ENCODE results near the gene CCDC154.
"Not testable (repeated sequence)": the region's sequence is repeated elsewhere in the genome, so short reads cannot be mapped to it uniquely, and the experiment has no call there.

Gene CCDC154

DNA sequence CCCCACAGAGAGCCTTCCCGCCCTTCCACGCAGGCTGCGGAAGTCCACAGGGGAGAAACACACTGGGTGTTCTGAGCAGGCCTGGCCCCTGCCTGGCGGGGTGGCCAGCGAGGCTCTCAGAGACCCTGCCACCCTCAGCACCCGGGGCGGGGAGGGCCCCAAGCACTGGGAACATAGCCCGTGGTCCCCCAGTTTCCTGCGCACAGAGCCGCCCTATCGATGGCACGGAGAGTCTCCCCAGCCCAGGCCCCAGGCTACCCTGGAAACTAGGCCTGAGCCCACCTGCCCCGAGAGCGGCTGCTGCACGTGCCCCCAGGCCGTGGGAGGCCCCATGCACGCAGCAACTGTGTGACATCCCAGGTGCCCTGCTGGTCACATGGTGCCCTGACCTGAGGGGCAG is 10.2 kb upstream of the CCDC154 start:
- no peak for DNase-seq

DNA sequence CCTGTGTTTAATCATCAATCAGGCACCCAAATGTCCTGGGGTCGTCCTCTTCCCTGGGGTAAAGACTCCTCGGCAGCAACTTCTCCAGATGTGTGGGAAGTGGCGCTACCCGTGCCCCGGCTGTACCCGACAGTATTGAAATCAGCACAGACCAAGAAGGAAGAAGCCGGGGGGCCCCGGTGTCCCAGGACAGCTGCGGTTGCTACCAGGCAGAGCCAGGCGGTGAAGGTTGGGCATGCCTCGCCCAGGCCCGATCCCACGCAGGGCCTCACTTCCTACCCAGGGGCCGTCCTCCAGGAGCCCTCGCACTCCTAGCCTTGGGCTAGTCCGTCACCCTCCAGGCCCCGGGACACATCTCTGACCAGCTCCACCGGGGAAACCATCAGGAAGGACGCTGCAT is 9.0 kb upstream of the CCDC154 start:
- no peak for DNase-seq

DNA sequence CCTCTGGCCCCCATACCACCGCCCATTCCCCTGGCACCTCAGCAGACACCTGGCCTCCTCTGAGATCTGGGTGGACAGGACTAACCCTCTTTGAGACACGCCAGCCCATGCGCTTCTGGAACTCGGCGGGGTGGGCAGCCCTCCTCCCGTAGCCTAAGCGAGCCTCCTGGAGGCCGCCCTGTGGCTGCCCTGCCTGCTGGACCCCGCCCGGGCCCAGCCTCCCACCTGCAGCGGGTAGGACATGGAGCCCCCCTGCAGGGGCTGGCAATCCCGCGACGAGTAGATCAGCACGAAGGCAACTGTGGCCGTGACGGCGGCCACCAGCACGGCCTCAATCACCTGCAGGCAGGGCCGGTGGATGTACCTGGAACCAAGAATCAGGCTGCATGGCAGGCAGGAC is 8.2 kb upstream of the CCDC154 start:
- DNase-seq: no peak

DNA sequence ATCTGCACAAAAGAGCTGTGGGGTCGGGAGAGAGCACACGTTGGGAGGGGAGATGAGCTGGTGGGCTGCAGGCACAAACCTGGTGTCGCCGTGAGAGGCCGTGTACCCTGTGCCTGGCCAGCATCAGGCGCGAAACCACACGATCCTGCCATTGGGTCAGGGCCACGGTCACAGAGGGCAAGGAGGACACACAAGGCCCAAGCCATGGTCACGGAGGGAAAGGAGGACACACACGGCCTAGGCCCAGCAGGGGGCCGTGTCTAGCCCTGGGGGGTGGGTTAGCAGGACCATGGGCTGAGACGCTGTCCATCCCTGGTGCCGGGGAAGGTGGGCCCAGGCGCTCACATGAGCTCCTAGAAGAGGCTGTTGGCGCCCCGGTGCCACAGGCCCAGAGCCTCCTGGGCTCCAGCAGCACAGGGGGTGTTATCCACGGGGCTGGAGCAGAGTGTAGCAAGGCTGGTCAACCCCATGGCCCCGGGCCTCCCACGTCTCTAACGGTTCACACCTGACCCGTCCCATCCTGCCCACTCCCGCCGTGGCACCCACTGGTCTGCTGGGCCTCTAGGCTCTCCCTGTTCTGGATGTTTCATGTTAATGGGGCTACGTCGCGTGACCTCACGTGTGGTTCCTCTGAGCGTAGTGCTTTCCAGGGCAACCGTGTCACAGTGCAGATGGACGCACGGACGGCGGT is 7.5 kb upstream of the CCDC154 start:
- DNase-seq: no peak

DNA sequence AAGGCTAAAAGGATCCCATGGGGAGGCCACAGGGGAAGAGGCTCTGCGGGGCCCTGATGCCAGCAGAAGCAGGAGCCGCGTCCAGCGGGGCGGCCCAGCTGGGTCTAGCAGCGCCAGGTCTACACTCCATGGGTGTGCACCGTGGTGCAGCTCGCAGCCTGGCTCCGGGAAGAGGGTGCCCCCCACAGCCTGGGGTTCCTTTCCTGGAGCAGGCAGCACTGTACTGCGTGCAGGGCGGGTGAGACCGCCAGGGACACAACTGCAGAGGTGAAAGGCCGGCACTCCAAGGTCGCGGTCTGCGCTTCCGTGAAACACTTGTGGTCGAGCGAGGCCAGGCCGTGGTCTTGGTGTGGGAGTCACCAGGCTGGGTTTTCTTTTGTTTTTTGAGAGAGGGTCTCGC is 6.5 kb upstream of the CCDC154 start:
- no peak for DNase-seq

DNA sequence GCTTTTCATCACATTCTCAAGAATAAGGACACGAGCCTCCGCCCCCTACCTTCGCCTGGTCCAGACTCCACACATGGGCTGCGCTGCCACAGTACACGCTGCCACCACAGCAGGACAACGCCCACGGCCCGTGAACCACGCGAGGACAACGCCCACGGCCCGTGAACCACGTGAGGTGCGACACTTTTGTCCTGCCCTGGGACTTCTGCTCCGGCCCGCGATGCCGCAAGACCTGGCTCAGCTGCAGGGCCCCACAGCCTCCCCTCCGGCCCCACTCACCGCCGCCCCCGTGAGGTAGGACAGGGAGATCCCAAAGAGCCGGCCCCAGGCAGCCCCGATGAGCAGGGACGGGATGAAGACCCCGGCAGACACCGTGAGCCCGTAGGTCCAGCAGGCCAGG is 5.9 kb upstream of the CCDC154 start:
- DNase-seq: no peak

DNA sequence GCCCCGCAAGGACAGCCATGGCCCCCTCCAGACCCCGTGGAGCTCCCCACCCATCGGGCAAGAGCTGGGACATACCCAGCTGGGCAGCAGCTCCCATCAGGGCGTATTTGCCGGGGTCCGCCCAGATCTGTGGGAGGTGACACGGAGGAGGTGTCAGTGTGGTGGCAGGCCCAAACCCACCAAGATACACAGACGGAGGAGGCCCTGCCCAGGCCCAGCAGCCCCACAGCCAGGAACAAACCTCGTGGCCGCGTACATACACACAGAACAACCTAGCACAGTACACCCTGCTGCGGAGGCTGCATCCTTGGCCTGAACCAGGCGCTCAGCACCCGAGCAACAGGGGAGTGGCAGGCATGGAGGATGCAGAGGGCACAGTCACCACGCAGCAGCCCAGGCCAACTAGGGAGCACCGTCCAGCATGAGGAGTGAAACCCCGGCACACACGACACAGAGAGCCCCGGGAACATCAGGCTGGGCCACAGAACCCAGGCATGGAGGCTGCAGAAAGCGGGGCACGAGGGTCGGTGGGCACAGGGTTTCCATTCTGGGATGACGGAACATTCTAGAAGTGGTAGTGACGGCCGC is 4.9 kb upstream of the CCDC154 start:
- no peak for DNase-seq

DNA sequence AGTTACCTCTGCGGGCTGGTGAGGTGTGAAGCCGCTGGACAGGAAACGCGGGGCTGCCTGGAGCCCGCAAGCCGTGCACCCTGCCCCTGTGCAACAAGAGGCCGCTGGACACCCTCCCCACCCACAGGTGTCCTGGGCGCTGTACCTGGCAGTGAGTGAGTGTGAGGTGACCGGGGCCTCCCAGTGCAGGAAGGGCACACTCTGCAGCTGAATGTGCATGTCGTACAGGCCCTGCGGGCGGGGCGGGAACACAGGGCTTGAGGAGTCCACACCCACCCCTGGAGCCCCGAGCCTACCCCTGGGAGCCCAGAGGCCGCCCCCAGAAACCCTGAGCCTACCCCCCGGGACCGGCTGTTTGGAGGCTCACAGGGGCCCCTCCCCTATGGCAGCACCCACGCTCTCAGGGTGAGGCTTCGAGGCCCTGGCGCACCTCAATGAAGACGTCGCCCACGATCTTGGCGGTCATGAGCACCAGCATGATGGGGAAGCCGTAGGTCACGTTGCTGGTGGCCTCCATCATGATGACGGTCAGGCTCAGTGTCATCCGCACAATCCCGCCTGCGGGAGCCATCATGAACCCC is 4.3 kb upstream of the CCDC154 start:
- no peak for DNase-seq

DNA sequence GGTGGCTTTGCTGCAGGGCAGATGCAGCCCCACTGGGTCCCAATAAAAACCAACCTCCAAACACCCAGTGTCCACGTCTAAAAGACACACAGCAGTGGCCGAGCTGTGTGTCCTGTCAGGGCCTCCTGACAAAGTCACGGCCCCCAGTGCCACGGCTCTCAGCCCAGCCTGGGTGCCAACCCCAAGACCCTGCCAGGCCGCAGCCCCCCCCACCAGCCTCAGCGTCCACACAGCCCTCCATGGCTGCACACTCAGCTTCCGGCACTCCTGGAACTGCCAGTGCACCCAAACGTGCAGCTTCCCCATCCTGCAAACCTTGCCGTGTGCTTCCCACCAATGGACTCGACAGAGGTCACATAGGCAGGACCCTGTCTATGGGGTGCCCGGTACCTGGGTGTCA is 3.6 kb upstream of the CCDC154 start:
- no peak for DNase-seq

DNA sequence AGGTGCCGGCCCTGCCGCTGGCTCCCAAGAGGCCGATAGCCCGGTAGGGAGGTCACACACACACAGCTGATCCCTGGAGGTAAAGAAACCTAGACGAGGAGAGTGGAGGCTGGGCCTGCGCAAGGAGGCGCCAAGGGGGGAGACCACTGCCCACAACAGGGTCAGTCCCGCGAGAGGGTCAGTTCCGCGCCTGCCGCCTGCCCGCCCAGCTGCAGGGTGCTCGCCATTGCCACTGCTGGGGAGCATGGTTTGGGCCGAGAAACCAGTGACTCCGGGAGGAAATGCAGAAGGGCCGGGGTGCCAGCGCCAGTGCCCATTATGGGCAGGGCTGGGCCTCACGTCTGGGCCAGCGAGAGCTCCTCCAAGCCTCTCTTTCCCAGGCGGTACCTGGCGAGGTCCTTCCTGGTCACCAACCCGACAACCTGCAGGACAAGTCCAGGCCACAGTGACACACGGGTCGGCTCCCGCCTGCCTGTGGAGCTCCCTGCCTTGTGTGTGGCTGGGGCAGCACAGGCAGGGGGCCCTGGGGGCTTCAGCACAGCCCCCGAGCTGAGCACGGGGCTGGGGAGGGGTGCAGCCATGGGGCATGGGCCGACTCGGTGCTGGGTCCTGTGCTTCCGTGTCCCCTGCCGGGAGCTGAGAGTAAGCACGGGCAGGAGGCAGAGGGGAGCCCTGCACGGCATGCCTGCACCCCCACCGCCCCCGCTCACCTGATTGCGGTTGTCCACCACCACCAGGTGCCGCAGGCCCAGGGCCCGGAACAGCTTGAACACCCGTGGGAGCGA is 2.1 kb upstream of the CCDC154 start:
- DNase-seq: no peak

DNA sequence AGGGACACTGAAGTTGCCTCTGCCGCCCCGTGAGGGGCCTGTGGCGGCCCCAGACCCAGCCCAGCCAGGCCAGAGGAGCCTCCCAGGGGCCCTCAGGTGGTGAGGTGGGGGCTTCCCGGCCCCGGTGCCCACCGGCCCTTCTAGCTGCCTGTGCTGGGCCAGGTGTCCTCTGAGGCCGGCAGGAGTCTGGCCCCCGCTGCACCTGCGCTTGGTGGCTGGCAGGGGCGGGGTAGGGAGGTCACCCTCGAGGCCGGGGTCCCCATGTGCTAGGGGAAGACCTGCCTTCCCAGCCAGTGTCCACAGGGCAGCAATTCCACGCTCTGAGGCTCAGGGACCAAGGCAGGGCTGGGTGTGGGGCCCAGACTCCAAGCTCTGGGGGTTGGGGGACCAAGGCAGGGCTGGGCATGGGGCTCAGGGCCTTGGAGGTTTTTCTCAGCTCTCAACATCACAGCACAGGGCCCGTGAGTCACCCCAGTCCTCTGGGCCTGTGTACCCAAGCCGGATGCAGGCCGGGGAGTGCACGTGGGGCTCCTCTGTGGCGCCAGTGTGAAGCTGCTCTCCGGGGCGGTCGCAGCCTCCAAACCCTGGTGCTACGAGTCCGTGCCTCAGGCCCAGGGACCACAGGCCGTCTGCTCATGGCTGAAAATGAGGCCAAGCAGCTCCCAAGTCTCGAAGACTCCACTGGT is 1.3 kb upstream of the CCDC154 start:
- DNase-seq: no peak

DNA sequence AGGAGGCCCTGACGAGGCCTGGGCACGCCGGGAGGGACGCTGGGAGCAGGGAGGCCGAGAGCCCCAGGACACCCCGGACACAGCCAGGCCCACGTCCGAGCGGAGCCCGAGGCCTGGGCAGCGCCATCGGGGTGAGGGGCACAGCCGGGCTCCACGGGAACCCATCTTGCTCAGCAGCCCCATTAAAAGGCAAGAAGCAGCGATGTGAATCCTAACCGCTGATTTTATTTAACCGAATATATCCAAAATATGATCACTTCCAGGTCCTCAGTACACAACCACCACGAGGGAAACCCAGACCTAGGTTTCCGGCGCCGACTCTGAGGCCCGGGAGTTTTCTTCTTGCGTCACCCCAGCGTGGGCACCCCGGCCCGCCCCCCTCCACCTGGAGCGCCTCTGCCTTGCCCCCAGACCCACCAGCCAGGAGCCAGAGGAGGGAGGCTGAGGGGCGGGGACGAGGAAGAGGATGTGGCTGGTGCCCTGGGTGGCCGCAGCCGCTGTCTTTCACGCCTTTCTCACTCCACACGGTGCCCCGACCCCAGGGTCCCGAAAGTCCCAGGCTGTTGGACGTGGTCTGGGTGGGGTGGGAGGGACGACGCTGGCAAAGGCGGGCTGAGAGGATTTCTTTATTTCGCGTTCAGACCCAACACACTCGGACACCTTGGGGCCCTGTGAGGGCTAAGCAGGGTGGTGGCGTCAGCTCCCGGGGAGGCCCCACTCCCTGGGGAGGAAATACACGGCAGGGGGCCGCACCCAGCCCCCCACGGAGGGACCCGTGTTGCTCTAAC is 568 bp upstream of the CCDC154 start:
- no peak for DNase-seq

DNA sequence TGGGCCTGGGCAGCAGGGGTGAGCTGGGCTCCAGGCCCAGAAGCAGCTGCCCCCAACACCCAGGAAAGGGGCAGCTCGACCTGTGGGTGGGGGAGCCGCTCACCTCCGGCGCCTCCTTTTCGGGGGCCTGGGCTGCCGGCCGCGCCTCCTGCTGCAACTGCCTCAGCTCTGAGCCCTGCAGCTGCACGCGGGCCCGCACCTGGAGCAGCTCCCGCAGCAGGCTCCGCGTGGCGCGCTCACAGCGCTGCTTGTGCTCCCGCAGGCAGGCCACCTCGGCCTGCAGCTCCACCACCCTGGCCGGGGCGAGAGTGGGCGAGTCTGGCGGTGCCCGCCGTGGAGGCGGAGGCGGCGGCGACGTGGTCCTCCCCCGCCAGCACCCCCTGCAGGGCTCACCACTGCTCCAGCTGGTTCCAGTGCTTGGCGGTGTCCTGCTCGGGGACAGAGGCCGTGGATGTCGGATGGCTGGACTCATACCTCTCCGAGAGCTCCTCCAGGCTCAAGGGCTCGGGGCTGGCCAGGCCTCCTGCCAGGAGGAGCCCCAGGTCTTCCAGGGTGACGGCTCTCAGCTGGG is 868 bp downstream of the CCDC154 start:
- DNase-seq: no peak

DNA sequence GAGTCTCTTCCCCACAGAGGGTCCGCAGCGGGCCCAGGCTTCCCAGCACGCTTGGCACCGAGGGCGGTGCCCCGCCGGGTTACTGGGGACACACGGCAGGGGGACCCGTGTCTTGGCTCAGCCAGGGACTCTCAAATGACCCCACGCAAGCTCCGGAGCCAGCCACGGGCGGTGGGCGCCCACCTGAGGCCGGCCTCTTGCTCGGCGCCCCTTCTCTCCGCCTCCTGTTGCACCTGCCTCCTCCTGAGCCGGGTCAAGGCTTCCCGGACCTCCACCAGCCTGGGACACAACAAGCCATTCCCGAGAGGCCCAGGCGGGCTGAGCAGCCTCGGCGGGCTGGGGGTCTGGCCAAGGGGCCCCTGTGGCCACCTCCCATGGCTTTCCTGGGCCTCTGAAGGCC is 1.7 kb downstream of the CCDC154 start:
- DNase-seq: no peak

DNA sequence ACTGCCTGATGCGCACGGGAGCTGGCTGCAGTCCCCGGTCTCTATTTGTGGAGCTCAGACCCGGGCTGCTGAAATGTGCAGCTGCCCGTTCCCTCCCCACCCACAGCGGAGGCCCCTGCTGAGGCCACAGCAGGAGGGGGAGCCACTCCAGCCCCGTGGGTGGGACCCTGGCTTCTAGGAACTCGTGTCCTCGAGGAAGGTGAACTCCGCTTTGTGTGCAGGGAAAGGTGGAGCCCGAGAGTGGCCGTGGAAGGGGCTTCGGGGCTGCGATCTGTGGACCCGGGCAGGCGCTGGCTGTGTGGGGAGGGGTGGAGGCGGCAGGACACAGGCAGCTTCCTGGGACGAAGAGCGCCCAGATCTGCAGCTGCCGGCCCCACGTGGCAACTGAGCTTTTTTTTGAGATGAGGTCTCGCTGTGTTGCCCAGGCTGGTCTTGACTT is 2.9 kb downstream of the CCDC154 start:
- DNase-seq: no peak

DNA sequence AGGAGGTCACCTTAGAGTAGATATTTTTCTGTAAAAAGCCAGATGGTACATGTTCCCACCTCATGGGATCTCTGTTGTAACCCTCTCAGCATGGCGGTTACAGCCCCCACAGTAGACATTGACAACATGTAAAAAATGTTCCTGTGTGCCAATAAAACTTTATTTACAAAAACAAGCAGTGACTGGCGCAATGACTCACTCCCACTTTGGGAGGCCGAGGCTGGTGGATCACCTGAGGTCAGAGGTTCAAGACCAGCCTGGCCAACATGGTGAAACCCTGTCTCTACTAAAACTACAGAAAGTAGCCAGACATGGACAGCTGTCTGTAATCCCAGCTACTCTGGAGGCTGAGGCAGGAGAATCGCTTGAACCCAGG is 4.7 kb downstream of the CCDC154 start:
- not testable (repeated sequence) for DNase-seq

DNA sequence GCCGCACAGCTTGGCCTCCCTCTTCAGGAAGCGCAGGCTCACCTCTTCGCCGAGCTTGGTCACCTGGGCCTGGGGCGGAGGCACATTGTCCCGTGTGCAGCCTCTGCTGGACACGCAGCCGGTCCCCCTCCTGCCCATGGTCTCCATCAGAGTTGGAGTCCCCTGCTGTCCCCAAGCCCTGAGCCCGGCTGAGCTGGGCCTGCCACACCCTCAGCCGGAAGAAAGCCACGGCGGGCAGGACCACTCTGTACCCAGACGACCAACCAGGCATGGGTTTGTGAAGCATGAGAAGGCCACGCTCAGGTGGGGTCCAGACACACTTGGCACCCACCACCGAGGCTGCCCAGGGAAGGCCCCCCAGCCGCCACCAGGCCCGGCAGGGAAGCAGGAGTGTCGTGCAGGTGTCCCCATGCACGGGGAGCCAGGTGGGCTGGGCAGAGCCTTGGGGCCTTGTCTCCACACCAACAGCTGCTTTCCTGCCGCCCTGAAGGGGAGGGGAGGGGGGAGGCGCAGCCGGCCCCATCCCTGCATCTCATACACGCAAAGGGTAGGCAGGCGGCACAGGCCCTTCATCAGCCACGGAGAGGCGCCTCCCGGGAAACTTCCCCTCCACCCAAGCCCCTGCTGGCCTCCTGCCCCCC is 5.2 kb downstream of the CCDC154 start:
- no peak for DNase-seq

DNA sequence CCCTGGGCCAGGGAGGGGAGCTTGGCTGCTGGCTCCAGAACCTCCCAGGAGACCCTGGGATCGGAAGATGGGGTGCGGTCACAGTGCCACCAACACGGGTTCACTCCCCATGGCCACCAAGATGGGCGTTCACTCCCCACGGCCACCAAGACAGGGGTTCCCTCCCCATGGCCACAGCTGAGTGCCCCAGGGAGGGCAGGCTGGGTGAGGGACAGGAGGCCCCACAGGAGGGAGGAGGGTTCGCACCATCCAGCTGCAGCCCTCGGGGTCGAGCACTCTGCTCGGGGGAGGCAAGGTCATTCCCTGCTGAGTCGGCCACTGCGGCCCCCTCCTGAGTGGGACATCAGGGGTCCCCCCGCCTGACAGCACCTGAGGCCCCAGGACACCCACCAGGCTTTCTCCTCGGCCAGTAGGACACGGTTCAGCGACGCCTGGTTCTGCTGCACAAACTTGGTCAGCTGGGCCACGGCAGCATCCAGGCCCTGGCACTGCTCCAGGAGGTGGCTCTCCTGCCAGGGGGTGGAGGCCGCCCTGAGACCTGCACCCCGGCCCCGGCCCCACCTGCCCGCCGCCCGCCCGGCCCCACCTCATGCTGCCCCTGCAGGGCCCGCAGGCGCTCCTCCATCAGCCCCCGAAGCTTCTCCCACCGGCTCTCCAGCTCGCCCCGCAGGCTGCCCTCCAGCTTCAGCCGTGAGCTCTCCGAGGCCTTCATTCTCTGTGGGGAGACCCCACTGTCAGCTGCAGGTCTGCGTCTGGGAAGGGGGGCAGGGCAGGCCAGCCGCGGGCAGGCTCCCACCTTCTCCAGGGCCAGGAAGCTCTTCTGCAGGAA is 5.9 kb downstream of the CCDC154 start:
- DNase-seq: no peak

DNA sequence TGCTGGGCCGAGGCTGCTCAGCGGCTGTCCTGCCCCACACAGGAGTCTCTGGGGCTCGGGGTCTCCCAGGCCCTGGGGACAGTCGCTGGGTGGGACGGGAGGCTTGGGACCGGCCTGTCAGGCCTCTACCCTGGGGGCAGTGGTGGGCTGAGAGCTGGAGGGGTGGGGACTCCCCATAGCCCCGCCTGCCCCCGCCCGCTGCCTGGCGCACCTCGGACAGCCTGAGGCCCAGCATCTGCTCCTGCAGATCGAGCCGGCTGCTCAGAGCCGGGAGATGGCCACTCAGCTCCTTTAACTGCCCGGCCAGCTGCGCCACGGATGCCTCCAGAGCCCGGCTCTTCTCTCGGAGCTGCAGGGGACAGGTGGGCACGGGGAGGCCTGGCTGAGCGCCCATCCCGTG is 6.8 kb downstream of the CCDC154 start:
- DNase-seq: no peak

DNA sequence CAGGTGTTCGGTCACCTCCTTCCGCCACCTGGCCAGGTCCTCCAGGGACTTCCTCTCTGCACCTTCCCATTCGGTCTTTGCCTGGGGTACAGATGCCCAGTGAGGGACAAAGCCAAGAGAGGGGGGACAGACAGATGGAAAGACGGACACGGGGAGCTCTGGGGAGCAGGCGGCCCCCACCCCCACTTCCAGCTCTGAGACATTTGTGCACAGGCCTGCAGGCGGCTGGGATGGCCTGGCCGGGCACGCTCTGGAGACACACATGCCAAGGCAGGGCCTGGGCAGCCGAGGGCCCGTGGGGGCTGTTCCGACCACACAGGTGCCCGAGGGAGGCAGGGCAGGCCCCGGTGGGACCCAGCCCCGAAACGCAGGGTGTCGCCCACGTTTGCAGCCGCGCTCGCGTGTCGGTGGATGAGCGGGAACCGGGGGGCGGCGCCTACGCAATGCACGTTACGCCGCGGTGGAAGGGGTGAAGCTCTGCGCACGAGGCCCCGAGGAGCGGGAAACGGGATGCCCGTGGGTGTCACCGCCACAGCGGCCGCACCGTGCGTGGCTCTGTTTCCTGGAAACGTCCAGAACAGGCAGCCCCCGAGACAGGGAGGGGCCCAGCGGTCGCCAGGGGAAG is 7.5 kb downstream of the CCDC154 start:
- DNase-seq: no peak
